Right lobe of liver (tissue), 6 donors: ENCODE results near the gene PDGFD. TPM values are rescaled to one million over a fixed set of nuclear protein-coding genes. Genes with fewer than 3 reads are reported as not detected.

Experiments used
- ATAC-seq, 4 donors: fragments of 200-7000 bp; cut with Tn5 transposase; one replicate each; pipeline ENCODE4 v1.9.1; 2020; ENCODE audit warnings: mild to moderate bottlenecking in 4 of 4, moderate library complexity in 4 of 4
- DNase-seq, 3 donors: peaks; one replicate each; pipeline ENCODE4 v3.0.0-alpha.2; 2020
- H3K27ac ChIP-seq, 3 donors: fragments of 200-600 bp; one replicate each; pipeline ENCODE4 v1.8.0; 2022
- H3K27me3 ChIP-seq, 2 donors: fragments of 200-600 bp; one replicate each; pipeline ENCODE4 v1.8.0; 2022
- H3K36me3 ChIP-seq, 4 donors: fragments of 200-600 bp; sonication (generic) in 1 of 4; one replicate each; pipeline versions ENCODE4 v1.5.1 to v1.8.0; 2017 to 2022; ENCODE audit warnings: control low read depth in 1 of 4
- H3K4me1 ChIP-seq, 4 donors: fragments of 200-600 bp; sonication (generic) in 1 of 4; one replicate each; pipeline versions ENCODE4 v1.5.1 to v1.8.0; 2017 to 2022; ENCODE audit warnings: control low read depth in 1 of 4
- H3K4me3 ChIP-seq, 3 donors: fragments of 200-600 bp; one replicate each; pipeline ENCODE4 v1.8.0; 2022
- H3K9me3 ChIP-seq, 4 donors: fragments of 200-600 bp; sonication (generic) in 1 of 4; one replicate each; pipeline versions ENCODE4 v1.5.1 to v1.8.0; 2017 to 2022; ENCODE audit warnings: control low read depth in 1 of 4
- POLR2A ChIP-seq: fragments of 450-650 bp; IDR thresholded peaks from one replicate; pipeline ENCODE4 v1.6.1; 2017; ENCODE audit warnings: antibody characterized with exemption, mild to moderate bottlenecking
- WGBS: methylation state at CpG from one replicate; pipeline ENCODE4 v1.1.6; 2018; ENCODE audit warnings: low coverage, low lambda C conversion rate; ENCODE audit not compliant: insufficient coverage; ENCODE audit errors: missing lambda C conversion rate; 5-methylcytosine and 5-hydroxymethylcytosine counted together
- intact Hi-C, 2 donors: fragments of 100-400 bp; cut with DNase I; formaldehyde crosslinking; loops; one replicate each; pipeline versions ENCODE4 v1.11.2 to v1.14.1; 2022
- total RNA-seq, 6 experiments: library from RNA; depleted of rRNA in 2 of 6; stranded (reverse); fragments of >200 nt in 2 of 6; fragmentation: NEBNext Ultra II Directional in 3 of 6; extraction: Animal tissue kit (Norgen Biotek cat#: 25700) in 3 of 6; gene quantifications; one replicate each; pipeline versions ENCODE4 v1.1.0 to v1.2.4, GENCODE V29; 2016 to 2023
- TF ChIP-seq, protein P1 (sequence below), 4 donors: fragments of 200-600 bp in 3 of 4; fragments of 450-650 bp in 1 of 4; IDR thresholded peaks; one replicate each; pipeline versions ENCODE4 v1.5.1 to v1.8.0; 2016 to 2022; ENCODE audit warnings: antibody characterized with exemption in 4 of 4, mild to moderate bottlenecking in 2 of 4
- donor health status: DM: no; HTN: yes; CAD: no.
- donor health status: DM: no; HTN: no; CAD: no.
- donor health status: DM: no; HTN: no; CAD: no.
- donor health status: DM: no; HTN: yes; CAD: no.
- donor health status: DM: no; HTN: yes; CAD: no.

The PDGFD gene
- total RNA-seq, 6 experiments from 2014 or later, result 0.84 to 1.6 (median 1.1) TPM

DNA sequence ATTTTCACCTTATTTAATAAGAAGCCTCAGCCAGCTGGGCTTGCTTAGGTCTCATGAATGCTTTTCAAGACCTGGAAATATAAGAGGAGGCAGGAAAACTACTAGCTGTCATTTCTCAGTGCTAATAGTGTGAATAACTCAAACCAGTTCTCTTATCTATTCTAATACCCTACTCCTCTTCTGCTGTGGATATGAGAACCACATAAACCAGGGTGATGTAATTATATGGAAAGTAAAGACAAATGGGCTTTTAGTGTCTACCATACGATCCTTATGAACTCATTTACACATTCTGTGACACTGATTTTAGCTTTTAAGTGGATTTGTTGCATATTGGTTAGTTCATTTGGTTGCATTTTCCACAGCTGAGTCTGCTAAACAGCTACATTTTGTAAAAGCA lies 8.6 kb downstream of the PDGFD start:
- H3K27ac ChIP-seq, result no peak overlapping the region
- H3K27me3 ChIP-seq, result no peaks in the 10 kb centered on the region
- no peak for DNase-seq
- TF ChIP-seq, protein P1, sequence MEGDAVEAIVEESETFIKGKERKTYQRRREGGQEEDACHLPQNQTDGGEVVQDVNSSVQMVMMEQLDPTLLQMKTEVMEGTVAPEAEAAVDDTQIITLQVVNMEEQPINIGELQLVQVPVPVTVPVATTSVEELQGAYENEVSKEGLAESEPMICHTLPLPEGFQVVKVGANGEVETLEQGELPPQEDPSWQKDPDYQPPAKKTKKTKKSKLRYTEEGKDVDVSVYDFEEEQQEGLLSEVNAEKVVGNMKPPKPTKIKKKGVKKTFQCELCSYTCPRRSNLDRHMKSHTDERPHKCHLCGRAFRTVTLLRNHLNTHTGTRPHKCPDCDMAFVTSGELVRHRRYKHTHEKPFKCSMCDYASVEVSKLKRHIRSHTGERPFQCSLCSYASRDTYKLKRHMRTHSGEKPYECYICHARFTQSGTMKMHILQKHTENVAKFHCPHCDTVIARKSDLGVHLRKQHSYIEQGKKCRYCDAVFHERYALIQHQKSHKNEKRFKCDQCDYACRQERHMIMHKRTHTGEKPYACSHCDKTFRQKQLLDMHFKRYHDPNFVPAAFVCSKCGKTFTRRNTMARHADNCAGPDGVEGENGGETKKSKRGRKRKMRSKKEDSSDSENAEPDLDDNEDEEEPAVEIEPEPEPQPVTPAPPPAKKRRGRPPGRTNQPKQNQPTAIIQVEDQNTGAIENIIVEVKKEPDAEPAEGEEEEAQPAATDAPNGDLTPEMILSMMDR (IDR thresholded peaks at IDR 0.05), result no peak
- TF ChIP-seq POLR2A, result no peak
- H3K4me1 ChIP-seq, result no peaks in the 10 kb centered on the region
- no peak for ATAC-seq
- no peaks in the 10 kb centered on the region for H3K36me3 ChIP-seq
- H3K9me3 ChIP-seq, result no peaks in the 10 kb centered on the region
- 43% methylated on average over 1 of the region's 1 CpG for WGBS
- no peak overlapping the region for H3K4me3 ChIP-seq
- intact Hi-C loops, result no loop called here

DNA sequence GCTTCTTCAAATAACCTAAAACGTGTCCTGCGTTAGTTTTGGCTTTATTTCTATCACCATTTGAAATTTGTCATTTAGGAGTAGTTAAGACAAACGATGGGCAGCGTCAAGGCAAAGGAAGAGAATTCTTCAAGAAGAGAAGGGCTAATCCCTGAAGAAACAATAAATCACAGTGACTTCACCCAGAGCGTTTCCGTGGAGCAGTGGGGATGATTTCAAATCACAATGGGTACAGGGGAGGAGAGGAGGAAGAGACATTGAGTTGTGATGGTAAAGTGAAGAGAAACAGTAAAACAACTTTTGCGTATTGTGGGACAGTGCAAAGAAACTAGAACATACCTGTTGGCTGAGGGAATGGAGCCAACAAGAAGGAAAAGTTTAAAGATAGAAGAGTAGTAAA lies 9.7 kb downstream of the PDGFD start:
- WGBS, result 50% methylated on average over 7 of the region's 7 CpGs

DNA sequence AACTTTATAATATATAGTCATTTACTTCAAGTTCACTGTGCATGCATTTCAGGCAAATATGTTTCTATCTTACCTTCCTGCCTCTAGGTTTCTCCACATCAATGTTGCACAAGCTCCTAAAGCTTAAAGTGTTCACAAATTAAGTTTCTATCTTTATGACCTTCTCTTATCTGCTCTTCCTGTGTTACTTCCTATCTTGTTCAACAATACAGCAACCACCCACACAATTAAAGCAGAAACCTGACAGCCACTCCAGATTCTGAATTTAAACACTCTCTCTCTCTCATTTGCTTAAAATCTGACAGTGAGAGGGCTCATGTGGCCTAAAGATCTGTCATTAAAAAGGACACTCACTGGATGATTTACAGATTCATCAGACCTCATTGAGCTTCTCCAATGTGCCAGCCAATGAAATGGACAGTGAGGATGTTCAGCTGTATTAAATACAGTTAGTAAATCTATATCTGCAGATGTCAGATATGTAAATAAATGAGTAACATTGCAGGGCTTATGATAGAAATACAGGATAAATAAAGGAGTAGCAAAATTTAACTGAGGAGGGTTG lies 10.9 kb downstream of the PDGFD start:
- no peak overlapping the region for H3K27ac ChIP-seq
- H3K36me3 ChIP-seq, result no peaks in the 10 kb centered on the region
- H3K9me3 ChIP-seq, result no peaks in the 10 kb centered on the region
- ATAC-seq (peak in 1 of 4 donors; percentile 14), DNase-seq (no peak)
- H3K4me1 ChIP-seq, result no peaks in the 10 kb centered on the region
- no peaks in the 10 kb centered on the region for H3K27me3 ChIP-seq
- TF ChIP-seq POLR2A, result no peak
- TF ChIP-seq, protein P1 (IDR thresholded peaks at IDR 0.05), result no peak
- intact Hi-C loops, result no loop called here
- no peak overlapping the region for H3K4me3 ChIP-seq

More for the DNA sequence above, 9.7 kb downstream of the PDGFD start:
- no peak overlapping the region for H3K27ac ChIP-seq
- H3K4me1 ChIP-seq, result no peaks in the 10 kb centered on the region
- TF ChIP-seq, protein P1 (IDR thresholded peaks at IDR 0.05), result no peak
- TF ChIP-seq POLR2A, result no peak
- DNase-seq (no peak), ATAC-seq (no peak)
- intact Hi-C loops, result no loop called here
- no peaks in the 10 kb centered on the region for H3K27me3 ChIP-seq
- no peak overlapping the region for H3K4me3 ChIP-seq
- no peaks in the 10 kb centered on the region for H3K36me3 ChIP-seq
- no peaks in the 10 kb centered on the region for H3K9me3 ChIP-seq

DNA sequence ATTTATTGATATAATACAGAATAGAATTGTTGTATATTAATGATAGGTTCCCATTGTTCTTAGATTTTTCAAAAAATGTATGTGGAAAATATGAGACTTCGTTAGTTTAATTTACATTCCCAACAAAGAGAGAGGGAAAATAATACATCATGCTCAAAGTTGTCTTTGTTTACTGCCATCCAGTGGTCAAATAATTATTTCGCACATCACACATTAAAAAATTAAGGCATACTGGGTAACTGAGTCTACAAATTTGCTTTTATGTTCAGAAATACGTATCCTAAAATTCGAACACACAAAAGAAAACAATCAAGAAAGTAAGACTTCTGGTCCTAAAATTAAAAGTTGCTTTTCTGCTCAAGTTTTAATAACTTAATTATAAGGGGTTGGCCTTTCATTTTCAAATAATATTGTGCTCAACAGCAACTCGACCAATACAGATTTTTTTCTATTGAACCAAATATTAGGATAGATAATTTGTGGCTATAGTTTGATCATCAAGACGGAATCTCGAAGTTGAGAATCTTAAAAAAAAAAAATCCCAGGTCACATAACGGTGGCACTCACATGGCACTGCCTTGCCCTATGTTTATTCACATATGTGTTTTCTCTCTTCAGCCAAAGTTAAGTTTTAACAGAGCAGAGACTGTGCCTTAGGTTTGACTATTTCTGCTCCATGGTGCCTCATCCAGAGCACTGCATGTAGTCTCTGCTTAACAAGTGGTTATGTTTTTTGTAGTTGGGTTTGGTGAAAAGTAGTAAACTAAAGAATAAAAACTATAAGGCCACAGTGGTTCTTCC lies 12.3 kb downstream of the PDGFD start:
- DNase-seq, result no peak
- no peak overlapping the region for H3K27ac ChIP-seq
- no peaks in the 10 kb centered on the region for H3K9me3 ChIP-seq
- no peak for ATAC-seq
- no peaks in the 10 kb centered on the region for H3K4me1 ChIP-seq
- TF ChIP-seq POLR2A, result no peak
- TF ChIP-seq, protein P1 (IDR thresholded peaks at IDR 0.05), result peak in 3 of 4 donors; percentile 23 to 38 (median 37)
- no peaks in the 10 kb centered on the region for H3K27me3 ChIP-seq
- no peak overlapping the region for H3K4me3 ChIP-seq
- WGBS, result 50% methylated on average over 8 of the region's 8 CpGs
- intact Hi-C loops, result no loop called here
- H3K36me3 ChIP-seq, result no peaks in the 10 kb centered on the region
